Lower lobe of right lung (tissue), 2 donors: ENCODE results near the gene CCDC40. TPM values are rescaled to one million over a fixed set of nuclear protein-coding genes. Genes with fewer than 3 reads are reported as not detected.

Source experiments
- ATAC-seq, 2 donors: fragments of 200-7000 bp; cut with Tn5 transposase; one replicate each; pipeline ENCODE4 v1.9.1; 2020 to 2022; ENCODE audit warnings: mild to moderate bottlenecking in 2 of 2, moderate library complexity in 2 of 2
- DNase-seq: peaks from one replicate; pipeline ENCODE4 v3.0.0-alpha.2; 2020
- H3K27ac ChIP-seq: fragments of 200-600 bp; one replicate; pipeline ENCODE4 v1.8.0; 2022
- H3K27me3 ChIP-seq: fragments of 200-600 bp; one replicate; pipeline ENCODE4 v1.8.0; 2022; ENCODE audit warnings: low read depth
- H3K36me3 ChIP-seq: fragments of 200-600 bp; one replicate; pipeline ENCODE4 v1.8.0; 2022; ENCODE audit warnings: mild to moderate bottlenecking
- H3K4me1 ChIP-seq: fragments of 200-600 bp; one replicate; pipeline ENCODE4 v1.8.0; 2022
- H3K4me3 ChIP-seq: fragments of 200-600 bp; one replicate; pipeline ENCODE4 v1.8.0; 2022; ENCODE audit warnings: mild to moderate bottlenecking
- H3K9me3 ChIP-seq: fragments of 200-600 bp; one replicate; pipeline ENCODE4 v1.8.0; 2022
- CTCF ChIP-seq: fragments of 200-600 bp; IDR thresholded peaks from one replicate; pipeline ENCODE4 v1.8.0; 2022; ENCODE audit warnings: antibody characterized with exemption, mild to moderate bottlenecking
- intact Hi-C: fragments of 100-400 bp; cut with DNase I; formaldehyde crosslinking; loops from one replicate; pipeline ENCODE4 v1.11.0; 2022
- total RNA-seq: library from RNA; stranded (reverse); fragmentation: NEBNext Ultra II Directional; extraction: Animal tissue kit (Norgen Biotek cat#: 25700); gene quantifications from one replicate; pipeline ENCODE4 v1.2.1, GENCODE V29; 2021
- donor health status: DM: no; HTN: yes; CAD: no; lungs with severe emphysema.

The CCDC40 gene
- total RNA-seq, 1 donor from 2014 or later = 14.1 TPM

- Histone ChIP-seq H3K9me3 (no peaks in the 10 kb centered on the region), H3K27ac (no peak overlapping the region), H3K36me3 (no peaks in the 10 kb centered on the region), H3K4me3 (no peak overlapping the region), H3K27me3 (no peaks in the 10 kb centered on the region), H3K4me1 (peaks cover 22% of the 10 kb centered on the region)
- no peak for TF ChIP-seq CTCF
- ATAC-seq (no peak), DNase-seq (no peak)
- intact Hi-C loops = no loop called here
These were observed 11.3 kb upstream of the CCDC40 start for GRCh38 chr17:80025140-80025539.

GRCh38 chr17:80025796-80026195, 10.6 kb upstream of the CCDC40 start:
- intact Hi-C loops = no loop called here
- H3K27ac ChIP-seq = no peak overlapping the region

GRCh38 chr17:80026359-80027042, 9.9 kb upstream of the CCDC40 start:
- intact Hi-C loops = no loop called here
- Histone ChIP-seq H3K36me3 (no peaks in the 10 kb centered on the region), H3K9me3 (no peaks in the 10 kb centered on the region), H3K4me3 (no peak overlapping the region), H3K4me1 (peaks cover 33% of the 10 kb centered on the region), H3K27ac (no peak overlapping the region), H3K27me3 (no peaks in the 10 kb centered on the region)
- DNase-seq (no peak), ATAC-seq (no peak)
- no peak for TF ChIP-seq CTCF

More at GRCh38 chr17:80025796-80026195, 10.6 kb upstream of the CCDC40 start:
- no peak for TF ChIP-seq CTCF
- H3K9me3 ChIP-seq = no peaks in the 10 kb centered on the region
- H3K27me3 ChIP-seq = no peaks in the 10 kb centered on the region
- peaks cover 29% of the 10 kb centered on the region for H3K4me1 ChIP-seq
- no peaks in the 10 kb centered on the region for H3K36me3 ChIP-seq
- DNase-seq (no peak), ATAC-seq (no peak)
- H3K4me3 ChIP-seq = no peak overlapping the region

- Histone ChIP-seq H3K27ac (no peak overlapping the region), H3K36me3 (no peaks in the 10 kb centered on the region), H3K27me3 (no peaks in the 10 kb centered on the region), H3K4me3 (no peak overlapping the region), H3K9me3 (no peaks in the 10 kb centered on the region), H3K4me1 (peaks cover 33% of the 10 kb centered on the region)
- no peak for TF ChIP-seq CTCF
- DNase-seq = no peak
- intact Hi-C loops = no loop called here
- ATAC-seq = no peak
These were observed 9.4 kb upstream of the CCDC40 start for GRCh38 chr17:80027043-80027435.

- intact Hi-C loops = no loop called here
- H3K4me1 ChIP-seq = peaks cover 33% of the 10 kb centered on the region
- H3K27me3 ChIP-seq = no peaks in the 10 kb centered on the region
- H3K36me3 ChIP-seq = no peaks in the 10 kb centered on the region
- ATAC-seq (no peak), DNase-seq (no peak)
- H3K27ac ChIP-seq = no peak overlapping the region
- TF ChIP-seq CTCF = no peak
- H3K9me3 ChIP-seq = no peaks in the 10 kb centered on the region
- H3K4me3 ChIP-seq = no peak overlapping the region
These were observed 8.4 kb upstream of the CCDC40 start for GRCh38 chr17:80028030-80028429.
